GM12801 (cell line): Measurements from ENCODE around the gene OR6K3.

Experiments
- TF ChIP-seq, protein P1 (sequence below): IDR thresholded peaks from one replicate; pipeline ENCODE4 v1.5.1; 2011; ENCODE audit warnings: control low read depth; ENCODE audit not compliant: insufficient read length; ENCODE audit errors: extremely low read depth

OR6K3 gene

DNA sequence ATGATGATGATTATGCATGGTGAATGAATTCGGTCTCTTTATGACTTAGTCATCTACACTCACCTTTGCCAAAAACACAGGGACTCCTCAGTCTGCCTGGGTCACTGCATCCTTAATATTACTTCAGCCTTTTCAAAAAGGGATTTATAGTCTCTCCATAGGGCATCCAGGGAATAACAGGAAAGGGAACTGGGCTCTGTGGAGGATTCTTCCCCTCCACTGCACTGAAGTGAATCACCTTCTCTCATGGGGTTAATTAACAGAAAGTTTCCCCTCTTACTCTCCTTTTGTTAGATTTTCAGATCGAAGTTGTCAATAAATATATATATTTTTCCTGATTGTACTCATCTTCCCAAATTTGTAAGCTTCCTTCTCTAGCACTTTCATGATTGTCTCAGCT, at the start of gene OR6K3:
TSS of gene OR6K3 (minus strand) at position 101 of the 400 bp plus-strand sequence. CDS start 2,605 bp downstream, outside the sequence.
- TF ChIP-seq, protein P1, sequence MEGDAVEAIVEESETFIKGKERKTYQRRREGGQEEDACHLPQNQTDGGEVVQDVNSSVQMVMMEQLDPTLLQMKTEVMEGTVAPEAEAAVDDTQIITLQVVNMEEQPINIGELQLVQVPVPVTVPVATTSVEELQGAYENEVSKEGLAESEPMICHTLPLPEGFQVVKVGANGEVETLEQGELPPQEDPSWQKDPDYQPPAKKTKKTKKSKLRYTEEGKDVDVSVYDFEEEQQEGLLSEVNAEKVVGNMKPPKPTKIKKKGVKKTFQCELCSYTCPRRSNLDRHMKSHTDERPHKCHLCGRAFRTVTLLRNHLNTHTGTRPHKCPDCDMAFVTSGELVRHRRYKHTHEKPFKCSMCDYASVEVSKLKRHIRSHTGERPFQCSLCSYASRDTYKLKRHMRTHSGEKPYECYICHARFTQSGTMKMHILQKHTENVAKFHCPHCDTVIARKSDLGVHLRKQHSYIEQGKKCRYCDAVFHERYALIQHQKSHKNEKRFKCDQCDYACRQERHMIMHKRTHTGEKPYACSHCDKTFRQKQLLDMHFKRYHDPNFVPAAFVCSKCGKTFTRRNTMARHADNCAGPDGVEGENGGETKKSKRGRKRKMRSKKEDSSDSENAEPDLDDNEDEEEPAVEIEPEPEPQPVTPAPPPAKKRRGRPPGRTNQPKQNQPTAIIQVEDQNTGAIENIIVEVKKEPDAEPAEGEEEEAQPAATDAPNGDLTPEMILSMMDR, result no peak

GRCh38 chr1:158754420-158754819, 33.9 kb upstream of the OR6K3 start, which contains the start of gene OR6K6:
OR6K6 (plus strand) TSS chr1:158754720; CDS start chr1:158754888, 168 bp downstream.
- TF ChIP-seq, protein P1, result no peak

GRCh38 chr1:158752155-158752712, 31.7 kb upstream of the OR6K3 start:
- TF ChIP-seq, protein P1, result no peak

DNA sequence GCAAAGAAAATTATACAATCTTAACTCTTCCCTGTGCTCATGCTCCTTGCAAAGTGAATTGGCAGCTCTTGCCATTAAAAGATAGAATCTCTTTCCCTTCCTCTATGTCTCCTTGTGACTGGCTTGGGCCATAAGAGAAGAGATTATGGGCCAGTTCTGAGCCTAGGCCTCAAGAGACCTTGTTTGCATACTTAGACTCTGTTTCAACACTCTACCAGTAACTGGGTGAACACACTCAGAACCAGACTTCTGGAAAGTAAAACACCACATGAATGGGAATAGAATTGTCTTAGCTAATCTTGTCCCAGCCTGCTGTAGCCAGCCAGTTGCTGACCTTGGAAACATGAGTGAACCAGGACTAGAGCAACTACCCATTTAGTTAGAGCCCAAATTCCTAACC, 15.3 kb upstream of the OR6K3 start:
- TF ChIP-seq, protein P1, result no peak

- TF ChIP-seq, protein P1, result no peak
These were observed 12.0 kb upstream of the OR6K3 start for GRCh38 chr1:158732524-158732923.

- TF ChIP-seq, protein P1, result no peak
These were observed 11.2 kb upstream of the OR6K3 start for GRCh38 chr1:158731707-158732106.

DNA sequence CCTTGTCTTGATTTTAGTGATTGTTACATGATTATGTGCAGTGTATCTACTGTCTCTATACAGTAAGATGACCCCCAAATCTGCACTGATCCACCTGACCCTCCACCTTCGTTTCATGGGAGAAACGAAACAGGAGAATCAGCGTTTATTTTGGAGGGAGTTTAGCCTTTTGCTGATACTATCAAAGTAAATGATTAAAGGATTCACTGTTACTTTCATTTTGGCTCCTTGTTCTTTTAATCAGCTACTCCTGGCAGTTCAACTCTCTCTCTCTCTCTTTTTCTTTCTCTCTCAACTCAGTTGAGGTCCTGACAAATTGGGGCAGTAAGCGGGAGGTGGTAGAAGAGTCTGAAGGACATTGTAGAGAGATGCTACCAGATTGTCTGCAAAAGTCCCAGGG, 9.9 kb upstream of the OR6K3 start:
- TF ChIP-seq, protein P1, result no peak
